DMS 273 (cell line): ENCODE data around the gene GOLGA3.
"Not testable (repeated sequence)": the region's sequence is repeated elsewhere in the genome, so short reads cannot be mapped to it uniquely, and the experiment has no call there.

Experiments used
- DNase-seq: peaks from one replicate; lab custom pipeline; 2025; ENCODE audit not compliant: unreplicated experiment; lab: John Stamatoyannopoulos, UW

Gene GOLGA3

GRCh38 chr12:132781938-132782337, 46.7 kb downstream of the GOLGA3 start:
- DNase-seq: no peak

- no peak for DNase-seq
Observed at GRCh38 chr12:132779781-132780353, 48.8 kb downstream of the GOLGA3 start.

GRCh38 chr12:132777614-132778013, 51.1 kb downstream of the GOLGA3 start:
- no peak for DNase-seq

GRCh38 chr12:132776816-132777568, 51.7 kb downstream of the GOLGA3 start:
- DNase-seq: peak; percentile 56

- DNase-seq: not testable (repeated sequence)
Observed at GRCh38 chr12:132776230-132776625, 52.4 kb downstream of the GOLGA3 start.

DNA sequence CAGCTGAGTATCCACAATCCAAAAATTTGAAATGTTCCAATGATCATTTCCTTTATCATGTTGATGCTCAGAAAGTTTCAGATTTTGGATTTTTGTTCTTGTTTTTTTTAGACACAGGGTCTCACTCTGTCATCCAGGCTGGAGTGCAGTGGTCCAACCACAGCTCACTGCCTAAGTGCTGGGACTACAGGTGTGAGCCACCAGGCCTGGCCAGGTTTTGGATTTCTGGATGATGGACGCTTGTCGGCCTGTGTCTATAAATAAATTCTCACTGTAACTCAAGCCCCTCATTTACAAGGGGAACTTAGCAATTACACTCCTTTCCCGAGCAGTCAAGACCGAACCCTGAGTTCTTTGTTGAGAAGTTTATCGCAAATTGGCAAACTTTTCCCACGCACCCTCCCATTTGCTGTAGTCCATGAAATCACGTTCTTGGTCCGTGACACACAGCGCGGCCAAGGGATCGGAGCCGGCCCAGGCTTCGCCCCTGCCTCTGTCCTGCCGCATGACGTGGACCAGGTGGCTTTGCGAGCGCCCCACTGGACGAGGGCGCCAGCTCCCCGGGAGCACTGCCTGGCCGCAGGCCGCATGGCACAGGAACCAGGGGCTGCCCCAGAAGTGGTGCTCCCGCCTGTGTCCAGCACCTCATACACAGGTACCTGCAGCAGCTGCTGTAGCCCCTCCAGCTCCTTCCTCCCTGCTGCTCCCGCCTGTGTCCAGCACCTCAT, 53.0 kb downstream of the GOLGA3 start:
- no peak for DNase-seq

DNA sequence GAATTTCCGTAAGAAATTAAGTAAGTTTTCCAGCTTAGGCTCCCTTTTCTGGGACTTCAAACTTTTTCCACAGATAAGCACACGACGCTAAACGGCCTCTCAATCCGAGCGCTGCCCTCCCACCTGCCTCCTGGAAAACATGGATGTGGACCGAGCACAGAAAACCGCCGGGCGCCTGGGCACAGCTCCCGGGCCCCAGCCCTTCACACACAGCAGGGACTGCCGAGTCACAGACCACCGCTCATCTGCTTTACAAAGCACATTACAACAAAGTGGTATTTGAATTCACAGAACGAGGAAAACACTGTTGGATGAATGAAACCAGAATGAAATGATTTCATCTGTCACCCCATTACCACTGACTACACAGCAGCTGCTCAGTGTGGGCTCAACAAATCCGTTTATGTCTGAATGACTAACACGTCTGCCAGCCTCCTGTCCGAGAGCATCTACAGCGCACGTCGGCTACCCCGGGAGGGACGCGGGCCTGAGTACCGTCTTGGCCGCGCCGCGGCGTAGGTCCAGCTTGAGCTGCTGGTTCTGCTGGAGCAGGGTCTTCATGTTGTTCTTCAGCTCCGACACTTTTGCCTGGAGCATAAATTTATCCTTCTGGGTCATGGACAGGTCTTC, 53.9 kb downstream of the GOLGA3 start:
- no peak for DNase-seq

DNA sequence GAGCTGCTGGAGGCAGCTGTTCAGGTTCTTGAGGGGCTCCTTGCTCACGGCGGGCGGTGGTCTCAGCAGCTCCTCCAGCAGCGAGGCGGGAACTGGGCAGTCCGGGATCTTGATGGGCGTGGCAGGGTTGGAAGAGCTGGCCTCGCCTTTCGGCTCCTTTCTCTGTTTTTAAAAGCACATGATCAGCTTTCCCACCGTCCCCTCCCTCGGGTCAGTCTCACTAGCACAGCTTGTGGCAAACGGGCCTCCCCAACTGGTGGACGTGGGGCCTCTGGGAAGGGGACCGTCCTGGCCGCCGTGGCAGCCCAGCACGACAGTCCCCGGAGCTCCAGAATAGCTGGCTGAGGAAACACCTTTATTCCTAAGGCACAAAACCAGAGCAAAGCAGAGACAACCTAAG, 54.5 kb downstream of the GOLGA3 start:
- no peak for DNase-seq

DNA sequence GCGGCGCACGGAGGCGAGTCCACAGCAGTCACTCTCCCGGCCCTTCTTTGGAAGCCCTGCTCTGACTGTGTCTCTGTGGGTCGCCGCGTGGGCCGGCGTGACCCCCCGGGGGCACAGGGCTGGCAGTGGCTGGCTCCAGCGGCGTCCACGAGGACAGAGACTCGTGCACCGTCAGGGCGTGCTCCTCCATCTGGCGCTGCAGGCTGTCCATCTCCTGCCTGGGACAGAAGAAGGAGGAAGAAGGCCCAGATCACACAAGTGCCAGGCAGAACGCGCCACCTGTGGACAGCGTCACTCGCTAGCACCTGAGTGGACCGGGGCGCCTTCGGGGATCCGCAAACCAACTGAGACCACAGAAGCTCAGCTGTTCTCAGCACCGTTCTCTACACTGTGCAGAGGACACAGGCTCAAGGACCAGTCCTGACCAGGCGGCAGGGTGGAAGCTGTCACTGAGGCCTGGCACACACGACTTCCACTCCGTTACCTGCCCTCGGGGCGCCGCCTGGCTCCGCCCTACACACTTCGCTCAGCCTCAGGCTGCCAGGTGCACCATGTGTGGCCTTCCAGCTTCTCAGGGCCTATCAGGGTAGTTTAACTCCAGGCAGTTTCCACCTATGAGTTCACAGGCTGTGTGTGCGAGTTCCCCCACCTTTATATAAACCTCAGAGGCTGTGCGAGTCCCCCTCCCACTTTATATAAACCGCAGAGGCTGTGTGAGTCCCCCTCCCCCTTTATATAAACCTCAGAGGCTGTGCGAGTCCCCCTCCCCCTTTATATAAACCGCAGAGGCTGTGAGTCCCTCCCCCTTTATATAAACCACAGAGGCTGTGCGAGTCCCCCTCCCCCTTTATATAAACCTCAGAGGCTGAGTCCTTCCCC, 55.4 kb downstream of the GOLGA3 start:
- DNase-seq: no peak

DNA sequence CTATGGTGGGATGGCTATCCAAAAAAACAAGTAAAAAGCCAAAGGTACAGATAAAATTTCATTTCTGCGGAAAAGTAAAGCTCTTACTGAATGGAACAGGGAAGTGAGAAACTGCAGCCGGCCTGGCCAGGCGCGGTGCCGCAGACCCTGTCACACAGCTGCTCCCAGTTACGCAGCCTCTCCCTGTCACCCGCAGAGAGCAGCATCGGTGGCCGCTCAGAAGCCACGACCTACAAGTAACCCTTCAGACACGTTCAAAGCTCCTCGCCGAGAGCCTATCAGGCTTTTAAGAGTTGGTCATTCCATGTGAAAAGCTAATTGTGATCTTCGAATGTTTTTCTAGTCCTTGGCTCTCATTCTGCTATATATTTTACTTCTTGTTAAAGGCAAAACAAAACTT, 56.1 kb downstream of the GOLGA3 start:
- no peak for DNase-seq

GRCh38 chr12:132771126-132771838, 57.4 kb downstream of the GOLGA3 start:
- DNase-seq: no peak

DNA sequence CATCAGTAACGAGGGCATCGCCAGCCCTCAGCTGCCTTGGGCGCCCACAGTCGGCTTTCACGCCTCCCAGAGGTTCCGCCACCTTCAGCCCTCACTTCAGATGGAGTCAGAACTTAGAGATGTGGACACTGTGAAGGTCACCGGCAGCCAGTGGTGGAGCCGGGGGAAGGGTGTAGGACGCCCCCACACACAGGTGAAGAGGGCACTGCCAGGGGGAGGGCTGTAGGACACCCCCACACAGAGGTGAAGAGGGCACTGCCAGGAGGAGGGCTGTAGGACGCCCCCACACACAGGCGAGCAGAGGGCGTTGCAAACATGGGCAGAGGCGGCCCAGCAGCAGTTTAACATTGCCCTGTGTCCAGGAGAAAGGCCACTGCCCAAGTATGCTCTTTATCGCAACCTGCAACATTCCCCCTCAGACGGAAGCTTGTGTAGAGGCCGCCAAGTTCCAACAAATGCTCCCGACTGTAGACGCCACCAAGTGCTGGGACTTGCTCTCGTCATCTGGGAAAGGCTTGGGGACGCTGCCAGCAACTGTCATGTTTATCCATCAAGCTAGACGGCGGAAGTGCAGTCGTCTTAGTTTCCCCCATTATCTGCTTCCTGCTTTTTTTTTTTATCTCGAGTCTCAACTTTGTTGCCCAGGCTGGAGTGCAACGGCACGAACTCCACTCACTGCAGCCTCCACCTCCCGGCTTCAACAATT, 62.1 kb downstream of the GOLGA3 start:
- peak; percentile 22 for DNase-seq

DNA sequence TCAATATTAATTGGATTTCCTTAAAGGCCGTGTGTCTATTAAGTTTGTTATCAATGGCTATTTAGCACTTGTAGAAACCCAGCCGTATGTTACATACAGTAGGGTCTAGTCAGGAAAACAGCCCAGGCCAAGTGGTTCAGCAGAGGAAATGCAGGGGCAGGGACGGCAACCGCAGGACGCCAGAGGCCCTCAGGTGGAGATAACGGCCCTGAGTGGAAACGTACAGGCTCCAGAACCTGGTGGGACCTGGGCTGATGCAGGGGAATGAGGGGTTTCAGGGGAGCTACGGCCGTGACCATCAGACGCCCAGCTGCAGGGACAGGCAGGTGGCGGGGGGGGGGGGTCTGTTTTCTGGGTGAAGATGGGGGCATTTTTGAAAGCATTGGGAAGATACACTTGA, 63.3 kb downstream of the GOLGA3 start:
- no peak for DNase-seq

DNA sequence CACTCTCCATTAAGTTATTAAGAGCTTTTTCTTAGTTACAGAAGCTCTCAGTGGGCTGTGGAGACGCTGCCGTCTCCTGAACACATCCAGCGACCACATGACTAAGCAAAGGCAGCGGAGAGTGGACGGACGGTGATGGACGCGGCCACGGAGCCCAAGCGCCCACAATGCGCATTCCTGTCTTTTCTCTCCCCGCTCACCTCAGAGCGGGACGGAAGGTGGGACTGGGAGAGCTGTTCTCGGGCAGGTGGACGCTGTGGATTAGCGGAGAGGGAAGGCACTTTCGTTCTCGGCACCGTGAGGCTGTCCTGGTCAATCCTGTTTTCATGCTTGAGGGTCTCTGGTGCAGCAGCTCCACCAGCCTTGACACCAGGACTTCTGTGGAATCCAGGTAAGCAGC, 64.4 kb downstream of the GOLGA3 start:
- no peak for DNase-seq

DNA sequence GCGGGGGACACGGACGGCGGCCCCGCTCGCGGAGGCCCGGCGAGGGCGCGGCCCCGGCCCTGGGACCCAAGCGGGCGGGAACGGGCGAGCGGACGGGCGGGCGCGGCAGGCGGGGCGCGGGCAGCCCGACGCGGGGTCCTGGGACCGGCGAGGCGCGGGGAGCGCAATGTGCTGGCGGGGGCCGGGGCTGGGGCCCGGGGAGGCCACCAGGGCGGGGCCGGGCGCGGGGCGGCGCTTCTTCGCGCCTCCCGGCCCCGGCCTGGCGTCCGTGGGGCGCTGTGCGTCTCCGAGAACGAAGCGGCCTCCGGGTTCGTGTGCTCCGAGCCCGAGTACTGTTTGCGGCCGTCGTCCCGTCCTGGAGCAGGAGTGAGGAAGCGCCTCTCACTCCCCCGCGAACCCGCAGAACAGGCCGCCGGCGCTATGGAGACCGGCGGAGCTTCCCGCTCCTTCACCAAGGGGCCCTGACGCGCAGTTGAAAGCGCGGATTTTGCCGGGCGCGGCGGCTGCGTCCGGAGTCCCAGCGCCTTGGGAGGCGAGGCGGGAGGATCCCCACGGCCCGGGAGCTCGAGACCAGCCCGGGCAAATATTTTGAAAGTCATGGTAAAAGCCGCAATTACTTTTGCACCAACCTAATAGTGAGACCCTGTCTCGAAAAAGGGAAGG, 66.6 kb downstream of the GOLGA3 start:
- peak; percentile 93 for DNase-seq

- DNase-seq: peak; percentile 78
Observed at GRCh38 chr12:132761032-132761920, 67.4 kb downstream of the GOLGA3 start, which contains the start of gene ANKLE2. Gene ANKLE2 (minus strand): TSS chr12:132761832. CDS start chr12:132761798, 34 bp downstream.

DNA sequence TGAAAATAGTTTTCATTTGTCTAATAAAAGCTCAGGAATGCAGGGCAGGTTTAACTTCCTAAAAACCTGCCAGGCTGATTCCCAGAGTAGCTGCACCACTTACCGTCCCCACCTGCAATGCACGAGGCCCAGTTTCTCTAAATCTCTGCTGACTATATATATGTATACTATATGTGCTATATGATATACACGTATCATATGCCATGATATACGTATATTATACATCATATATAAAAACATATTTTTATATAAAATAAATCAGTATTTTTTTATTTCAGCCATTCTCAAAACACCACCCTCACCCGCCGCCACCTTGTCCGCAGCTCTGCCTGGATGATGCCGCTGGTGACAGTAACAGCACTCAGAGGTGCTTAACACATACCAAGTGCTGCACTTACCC, 69.3 kb downstream of the GOLGA3 start:
- DNase-seq: no peak

DNA sequence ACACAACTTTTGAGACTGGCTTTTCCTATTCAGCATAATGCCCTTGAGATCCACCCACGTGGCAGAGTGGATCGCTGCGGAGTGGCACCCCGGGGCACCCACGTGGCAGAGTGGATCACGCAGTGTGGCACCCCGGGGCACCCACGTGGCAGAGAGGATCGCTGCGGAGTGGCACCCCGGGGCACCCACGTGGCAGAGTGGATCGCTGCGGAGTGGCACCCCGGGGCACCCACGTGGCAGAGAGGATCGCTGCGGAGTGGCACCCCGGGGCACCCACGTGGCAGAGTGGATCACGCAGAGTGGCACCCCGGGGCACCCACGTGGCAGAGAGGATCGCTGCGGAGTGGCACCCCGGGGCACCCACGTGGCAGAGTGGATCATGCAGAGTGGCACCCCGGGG, 69.8 kb downstream of the GOLGA3 start:
- DNase-seq: not testable (repeated sequence)
